ENCODE measurements around the gene KLHL7.
"Not testable (repeated sequence)": the region's sequence is repeated elsewhere in the genome, so short reads cannot be mapped to it uniquely, and the experiment has no call there.

The KLHL7 gene

GRCh38 chr7:23185980-23186379, 80.4 kb downstream of the KLHL7 start:
- Mint-ChIP-seq H3K27me3 (no peaks in the 10 kb centered on the region), H3K4me1 (peaks cover 18% of the 10 kb centered on the region), H3K9me3 (no peaks in the 10 kb centered on the region), H3K4me3 (no peak overlapping the region), H3K27ac (peak overlapping the region in 1 of 2 donors; percentile 12)
- ATAC-seq = no peak
- no peak for DNase-seq

- DNase-seq = no peak
- no peak overlapping the region for H3K4me3 Mint-ChIP-seq
These were observed 85.4 kb downstream of the KLHL7 start for GRCh38 chr7:23191022-23191421.

DNA sequence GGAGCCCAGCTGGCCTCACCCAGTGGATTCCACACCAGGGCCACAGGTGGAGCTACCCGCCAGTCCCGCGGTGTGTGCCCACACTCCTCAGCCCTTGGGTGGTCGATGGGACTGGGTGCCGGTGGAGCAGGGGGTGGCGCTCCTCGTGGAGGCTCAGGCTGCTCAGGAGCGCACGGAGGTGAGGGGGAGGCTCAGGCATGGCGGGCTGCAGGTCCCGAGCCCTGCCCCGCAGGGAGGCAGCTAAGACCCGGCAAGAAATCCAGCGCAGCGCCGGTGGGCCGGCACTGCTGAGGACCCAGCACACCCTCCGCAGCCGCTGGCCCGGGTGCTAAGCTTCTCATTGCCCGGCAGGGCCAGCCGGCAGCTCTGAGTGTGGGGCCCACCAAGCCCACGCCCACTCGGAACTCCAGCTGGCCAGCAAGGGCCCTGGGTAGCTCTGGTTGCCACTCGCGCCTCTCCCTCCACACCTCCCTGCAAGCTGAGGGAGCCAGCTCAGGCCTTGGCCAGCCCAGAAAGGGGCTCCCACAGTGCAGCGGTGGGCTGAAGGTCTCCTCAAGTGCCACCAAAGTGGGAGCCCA, 88.2 kb downstream of the KLHL7 start:
- H3K4me3 Mint-ChIP-seq, H3K27me3 Mint-ChIP-seq, H3K4me1 Mint-ChIP-seq, DNase-seq, H3K27ac Mint-ChIP-seq, H3K9me3 Mint-ChIP-seq, ATAC-seq: not testable (repeated sequence)

More at GRCh38 chr7:23191022-23191421, 85.4 kb downstream of the KLHL7 start:
- Mint-ChIP-seq H3K9me3 (no peaks in the 10 kb centered on the region), H3K4me1 (no peaks in the 10 kb centered on the region), H3K27me3 (no peaks in the 10 kb centered on the region), H3K27ac (no peak overlapping the region)
- ATAC-seq = no peak

- no peaks in the 10 kb centered on the region for H3K9me3 Mint-ChIP-seq
These were observed 90.7 kb downstream of the KLHL7 start for GRCh38 chr7:23196306-23196705.

DNA sequence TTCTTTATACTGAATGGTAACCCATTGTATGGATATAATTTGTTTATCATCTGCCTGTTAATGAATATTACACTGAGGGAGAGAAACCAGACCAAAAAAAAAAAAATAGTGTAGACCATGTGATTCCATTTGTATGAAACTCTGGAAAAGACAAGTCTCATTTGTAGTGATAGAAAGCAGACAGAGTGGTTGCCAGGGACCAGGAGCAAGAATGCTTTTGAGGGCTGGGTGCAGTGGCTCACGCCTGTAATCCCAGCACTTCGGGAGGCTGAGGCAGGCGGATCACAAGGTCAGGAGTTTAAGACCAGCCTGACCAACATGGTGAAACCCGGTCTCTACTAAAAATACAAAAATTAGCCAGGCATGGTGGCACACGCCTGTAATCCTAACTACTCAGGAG, 92.2 kb downstream of the KLHL7 start:
- not testable (repeated sequence) for H3K27ac Mint-ChIP-seq, ATAC-seq, DNase-seq, H3K9me3 Mint-ChIP-seq, H3K4me3 Mint-ChIP-seq, H3K27me3 Mint-ChIP-seq, H3K4me1 Mint-ChIP-seq

More at GRCh38 chr7:23196306-23196705, 90.7 kb downstream of the KLHL7 start:
- no peak overlapping the region for H3K27ac Mint-ChIP-seq
- ATAC-seq (no peak), DNase-seq (no peak)
- H3K27me3 Mint-ChIP-seq = no peaks in the 10 kb centered on the region
- no peaks in the 10 kb centered on the region for H3K4me1 Mint-ChIP-seq
- H3K4me3 Mint-ChIP-seq = no peak overlapping the region

GRCh38 chr7:23200331-23200730, 94.7 kb downstream of the KLHL7 start:
- DNase-seq = no peak
- Mint-ChIP-seq H3K4me3 (no peak overlapping the region), H3K9me3 (no peaks in the 10 kb centered on the region), H3K27ac (peak overlapping the region in 1 of 2 donors; percentile 87), H3K27me3 (peaks cover 2% of the 10 kb centered on the region), H3K4me1 (no peaks in the 10 kb centered on the region)
- no peak for ATAC-seq

DNA sequence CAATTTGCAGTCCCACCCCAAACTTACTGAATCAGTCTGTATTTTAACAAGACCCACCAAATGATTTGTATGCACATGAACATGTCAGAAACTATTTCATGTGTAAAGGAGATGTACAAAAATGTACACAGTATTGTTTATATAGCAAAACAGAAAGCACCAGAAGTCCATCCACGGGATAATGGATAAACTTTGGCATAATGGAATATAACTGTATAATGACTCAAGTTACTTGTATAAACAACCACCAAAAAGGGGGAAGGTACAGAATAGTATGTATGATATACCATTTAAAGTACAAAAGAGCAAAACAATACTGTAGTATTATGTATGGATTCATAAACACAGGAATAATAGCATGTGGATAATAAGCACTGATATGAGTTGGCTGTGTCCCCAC, 98.7 kb downstream of the KLHL7 start:
- no peaks in the 10 kb centered on the region for H3K9me3 Mint-ChIP-seq
- no peak overlapping the region for H3K4me3 Mint-ChIP-seq
- H3K4me1 Mint-ChIP-seq = peaks cover 4% of the 10 kb centered on the region
- no peak overlapping the region for H3K27ac Mint-ChIP-seq
- no peak for DNase-seq
- peaks cover 31% of the 10 kb centered on the region for H3K27me3 Mint-ChIP-seq
- ATAC-seq = no peak

DNA sequence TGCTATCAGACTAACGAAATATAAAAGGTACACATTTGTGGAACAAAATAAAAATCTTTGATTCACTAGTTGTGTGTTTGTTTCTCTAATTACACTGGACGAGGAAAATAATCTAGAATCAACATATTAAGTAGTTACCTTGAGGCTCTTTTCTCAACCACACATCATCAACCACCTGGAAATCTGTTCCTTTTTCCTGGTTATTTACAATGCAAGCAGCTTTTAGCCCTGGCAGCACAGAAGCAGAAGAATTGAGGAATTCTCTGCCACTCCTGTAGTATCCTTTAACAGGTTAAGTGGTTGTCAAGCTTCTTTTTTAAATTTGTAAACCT, 100.0 kb downstream of the KLHL7 start:
- Mint-ChIP-seq H3K27me3 (peaks cover 31% of the 10 kb centered on the region), H3K4me1 (peaks cover 4% of the 10 kb centered on the region), H3K27ac (no peak overlapping the region), H3K9me3 (no peaks in the 10 kb centered on the region), H3K4me3 (peak overlapping the region; percentile 19 to 68)
- ATAC-seq (no peak), DNase-seq (no peak)

GRCh38 chr7:23205909-23206767, 100.6 kb downstream of the KLHL7 start:
- Mint-ChIP-seq H3K4me3 (peak overlapping the region; percentile 19 to 68), H3K27me3 (peaks cover 37% of the 10 kb centered on the region), H3K4me1 (peaks cover 4% of the 10 kb centered on the region), H3K27ac (peak overlapping the region in 1 of 2 donors; percentile 51), H3K9me3 (no peaks in the 10 kb centered on the region)
- ATAC-seq (no peak), DNase-seq (peak in 1 of 2 donors; percentile 42)

GRCh38 chr7:23207021-23207420, 101.4 kb downstream of the KLHL7 start:
- Mint-ChIP-seq H3K4me1 (peaks cover 4% of the 10 kb centered on the region), H3K27me3 (peaks cover 40% of the 10 kb centered on the region), H3K4me3 (peak overlapping the region in 1 of 2 donors; percentile 68), H3K27ac (no peak overlapping the region), H3K9me3 (no peaks in the 10 kb centered on the region)
- DNase-seq (no peak), ATAC-seq (no peak)

DNA sequence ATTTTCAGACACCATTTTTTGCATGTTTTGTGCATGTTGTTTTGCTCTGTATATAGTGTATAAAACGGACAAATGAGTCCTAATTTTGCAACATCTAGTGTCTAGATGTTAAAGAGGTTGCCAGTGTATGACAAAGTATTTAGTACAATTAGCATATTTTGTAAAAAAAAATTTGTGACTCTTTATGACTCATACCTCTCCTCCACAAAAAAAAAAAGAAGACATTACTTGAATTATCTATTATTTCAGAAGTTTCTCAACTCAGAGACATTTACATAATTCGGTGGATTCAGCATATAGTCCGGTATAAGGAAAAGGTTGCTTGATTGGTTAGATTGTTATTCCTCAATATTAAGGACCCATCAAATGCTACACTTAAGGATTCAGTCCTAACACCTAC, 102.3 kb downstream of the KLHL7 start:
- ATAC-seq (no peak), DNase-seq (no peak)
- Mint-ChIP-seq H3K9me3 (no peaks in the 10 kb centered on the region), H3K4me1 (peaks cover 4% of the 10 kb centered on the region), H3K27me3 (peaks cover 40% of the 10 kb centered on the region), H3K4me3 (no peak overlapping the region), H3K27ac (no peak overlapping the region)

DNA sequence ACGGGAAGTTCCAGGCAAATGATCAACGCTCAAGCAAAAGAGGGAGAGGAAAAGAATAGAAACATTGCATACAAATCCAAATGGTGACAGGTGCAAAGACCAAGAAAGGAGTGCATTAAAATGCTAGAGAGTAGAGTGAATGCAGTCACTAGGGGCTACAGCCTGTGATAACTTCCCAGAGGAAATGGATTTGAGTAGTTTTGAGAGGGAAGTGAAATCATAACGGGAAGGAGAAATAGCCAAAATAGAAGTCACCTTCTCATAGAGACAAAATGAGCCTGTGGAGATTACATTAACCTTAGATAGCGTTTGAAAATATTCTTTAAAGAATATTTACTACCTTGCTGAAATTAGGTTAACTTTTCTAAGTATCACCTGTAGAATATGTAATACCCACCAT, 102.7 kb downstream of the KLHL7 start:
- DNase-seq (no peak), ATAC-seq (no peak)
- Mint-ChIP-seq H3K27me3 (peaks cover 40% of the 10 kb centered on the region), H3K4me1 (peaks cover 4% of the 10 kb centered on the region), H3K9me3 (no peaks in the 10 kb centered on the region), H3K4me3 (no peak overlapping the region), H3K27ac (no peak overlapping the region)

- no peak for ATAC-seq
- no peak for DNase-seq
- Mint-ChIP-seq H3K27me3 (peaks cover 50% of the 10 kb centered on the region), H3K4me1 (peaks cover 4% of the 10 kb centered on the region), H3K9me3 (no peaks in the 10 kb centered on the region), H3K27ac (no peak overlapping the region), H3K4me3 (no peak overlapping the region)
These were observed 104.9 kb downstream of the KLHL7 start for GRCh38 chr7:23210506-23210905.

GRCh38 chr7:23211589-23211988, 106.0 kb downstream of the KLHL7 start:
- Mint-ChIP-seq H3K9me3 (no peaks in the 10 kb centered on the region), H3K4me3 (no peak overlapping the region), H3K27me3 (peaks cover 43% of the 10 kb centered on the region), H3K4me1 (peaks cover 4% of the 10 kb centered on the region), H3K27ac (no peak overlapping the region)
- ATAC-seq (no peak), DNase-seq (no peak)

GRCh38 chr7:23212395-23212794, 106.8 kb downstream of the KLHL7 start:
- no peak overlapping the region for H3K27ac Mint-ChIP-seq
- H3K27me3 Mint-ChIP-seq = peaks cover 35% of the 10 kb centered on the region
- no peaks in the 10 kb centered on the region for H3K9me3 Mint-ChIP-seq
- H3K4me3 Mint-ChIP-seq = no peak overlapping the region
- DNase-seq (no peak), ATAC-seq (no peak)
- H3K4me1 Mint-ChIP-seq = peaks cover 4% of the 10 kb centered on the region

GRCh38 chr7:23212841-23213240, 107.3 kb downstream of the KLHL7 start:
- no peaks in the 10 kb centered on the region for H3K9me3 Mint-ChIP-seq
- ATAC-seq = no peak
- H3K4me1 Mint-ChIP-seq = peaks cover 4% of the 10 kb centered on the region

More at GRCh38 chr7:23212841-23213240, 107.3 kb downstream of the KLHL7 start:
- Mint-ChIP-seq H3K4me3 (no peak overlapping the region), H3K27ac (no peak overlapping the region), H3K27me3 (peaks cover 31% of the 10 kb centered on the region)
- DNase-seq = no peak

Data from stimulated activated naive CD8-positive, alpha-beta T cell treated with anti-CD3 and anti-CD28 coated beads, Interleukin-15, amount 100 ng/mL, for 72 hours (primary cell).